Vagina (tissue), 2 donors: Measurements from ENCODE around the gene ABCA2.

Experiments
- POLR2A ChIP-seq, 2 donors: fragments of 450-650 bp; IDR thresholded peaks; one replicate each; pipeline ENCODE4 v1.6.1; 2017; ENCODE audit warnings: antibody characterized with exemption in 2 of 2, mild to moderate bottlenecking in 2 of 2, moderate library complexity in 2 of 2
- TF ChIP-seq, protein P1 (sequence below), 3 experiments: fragments of 450-650 bp in 2 of 3; fragments of 200-600 bp in 1 of 3; sonication (generic) in 1 of 3; IDR thresholded peaks; one replicate each; pipeline ENCODE4 v1.5.1; 2017 to 2019; ENCODE audit warnings: antibody characterized with exemption in 3 of 3, mild to moderate bottlenecking in 2 of 3, moderate library complexity in 2 of 3

DNA sequence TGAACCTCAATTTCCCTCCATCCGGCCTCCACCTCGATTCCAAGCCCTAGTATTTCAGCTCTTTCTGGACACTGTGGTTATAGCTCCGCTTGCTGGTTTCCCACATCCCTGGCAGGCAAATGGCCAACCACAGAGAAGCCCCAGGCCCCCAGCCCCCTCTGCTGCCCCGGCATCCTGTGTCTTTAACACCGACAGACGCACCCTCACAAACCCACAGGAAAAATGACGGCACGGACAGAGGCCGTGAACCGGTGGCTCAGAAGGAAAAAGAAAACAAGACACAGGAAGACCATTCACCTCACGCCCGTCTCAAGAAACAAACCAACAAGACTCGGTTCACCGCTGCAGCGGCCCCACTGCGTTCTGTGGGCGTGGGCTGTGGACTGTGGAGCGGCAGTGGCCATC is 30.2 kb downstream of the ABCA2 start:
- TF ChIP-seq, protein P1, sequence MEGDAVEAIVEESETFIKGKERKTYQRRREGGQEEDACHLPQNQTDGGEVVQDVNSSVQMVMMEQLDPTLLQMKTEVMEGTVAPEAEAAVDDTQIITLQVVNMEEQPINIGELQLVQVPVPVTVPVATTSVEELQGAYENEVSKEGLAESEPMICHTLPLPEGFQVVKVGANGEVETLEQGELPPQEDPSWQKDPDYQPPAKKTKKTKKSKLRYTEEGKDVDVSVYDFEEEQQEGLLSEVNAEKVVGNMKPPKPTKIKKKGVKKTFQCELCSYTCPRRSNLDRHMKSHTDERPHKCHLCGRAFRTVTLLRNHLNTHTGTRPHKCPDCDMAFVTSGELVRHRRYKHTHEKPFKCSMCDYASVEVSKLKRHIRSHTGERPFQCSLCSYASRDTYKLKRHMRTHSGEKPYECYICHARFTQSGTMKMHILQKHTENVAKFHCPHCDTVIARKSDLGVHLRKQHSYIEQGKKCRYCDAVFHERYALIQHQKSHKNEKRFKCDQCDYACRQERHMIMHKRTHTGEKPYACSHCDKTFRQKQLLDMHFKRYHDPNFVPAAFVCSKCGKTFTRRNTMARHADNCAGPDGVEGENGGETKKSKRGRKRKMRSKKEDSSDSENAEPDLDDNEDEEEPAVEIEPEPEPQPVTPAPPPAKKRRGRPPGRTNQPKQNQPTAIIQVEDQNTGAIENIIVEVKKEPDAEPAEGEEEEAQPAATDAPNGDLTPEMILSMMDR (IDR thresholded peaks at IDR 0.05) = no peak
- TF ChIP-seq POLR2A (IDR thresholded peaks at IDR 0.05) = no peak
